HepG2 (cell line): ENCODE measurements around the gene MMP25. TPM values are rescaled to one million over a fixed set of nuclear protein-coding genes. Genes with fewer than 3 reads are reported as not detected.

Experiments used
- ARID2 ChIP-seq: sonication (generic); formaldehyde crosslinking; IDR thresholded peaks from 2 replicates; pipeline ENCODE4 v1.8.1; 2022; ENCODE audit warnings: mild to moderate bottlenecking, missing genetic modification reagents, borderline replicate concordance
- CBX5 ChIP-seq: sonication (generic); formaldehyde crosslinking; IDR thresholded peaks from 2 replicates; pipeline ENCODE4 v1.4.0; 2020; ENCODE audit warnings: missing genetic modification reagents, borderline replicate concordance
- DNMT3B ChIP-seq: conservative IDR thresholded peaks from 2 replicates; pipeline ENCODE4 v1.6.1; 2016; ENCODE audit warnings: missing biosample characterization, control low read depth
- ELF3 ChIP-seq: IDR thresholded peaks from 2 replicates; pipeline ENCODE4 v1.6.1; 2016; ENCODE audit warnings: missing genetic modification reagents, missing compliant biosample characterization
- FIP1L1 ChIP-seq: fragments of 200-400 bp; formaldehyde crosslinking; IDR thresholded peaks from 2 replicates; pipeline ENCODE4 v1.6.1; 2018; ENCODE audit warnings: low read depth, mild to moderate bottlenecking, low read length, moderate library complexity, borderline replicate concordance; ENCODE audit not compliant: insufficient read depth
- FOXK1 ChIP-seq: sonication (generic); formaldehyde crosslinking; IDR thresholded peaks from 2 replicates; pipeline ENCODE4 v1.4.0; 2020; ENCODE audit warnings: low read depth, missing genetic modification reagents, borderline replicate concordance
- GTF3A ChIP-seq: sonication (generic); formaldehyde crosslinking; conservative IDR thresholded peaks from 2 replicates; pipeline ENCODE4 v1.4.0; 2020; ENCODE audit warnings: mild to moderate bottlenecking, missing genetic modification reagents
- HOXA3 ChIP-seq: sonication (generic); formaldehyde crosslinking; IDR thresholded peaks from 2 replicates; pipeline ENCODE4 v1.5.0; 2020; ENCODE audit warnings: missing genetic modification reagents
- KLF12 ChIP-seq: sonication (generic); formaldehyde crosslinking; IDR thresholded peaks from 2 replicates; pipeline ENCODE4 v1.4.0; 2020; ENCODE audit warnings: missing genetic modification reagents, borderline replicate concordance
- MTF1 ChIP-seq: sonication (generic); formaldehyde crosslinking; IDR thresholded peaks from 2 replicates; pipeline ENCODE4 v1.5.0; 2020; ENCODE audit warnings: missing genetic modification reagents
- NCOA2 ChIP-seq: sonication (generic); formaldehyde crosslinking; IDR thresholded peaks from 2 replicates; pipeline ENCODE4 v1.8.0; 2022; ENCODE audit warnings: inconsistent platforms
- RXRB ChIP-seq: IDR thresholded peaks from 2 replicates; pipeline ENCODE4 v1.6.1; 2016; ENCODE audit warnings: borderline replicate concordance, missing genetic modification reagents, missing compliant biosample characterization
- SOX6 ChIP-seq, 2 experiments: fragments of 450-650 bp in 1 of 2; sonication (generic) in 1 of 2; formaldehyde crosslinking in 1 of 2; IDR thresholded peaks; 2 replicates each; pipeline versions ENCODE4 v1.4.0 to v1.6.1; 2017 to 2020; ENCODE audit warnings: antibody characterized with exemption in 1 of 2, mild to moderate bottlenecking in 1 of 2, missing genetic modification reagents in 1 of 2
- YEATS2 ChIP-seq: sonication (generic); formaldehyde crosslinking; IDR thresholded peaks from 2 replicates; pipeline ENCODE4 v1.4.0; 2020; ENCODE audit warnings: missing genetic modification reagents, borderline replicate concordance
- ZBTB7B ChIP-seq: sonication (generic); formaldehyde crosslinking; IDR thresholded peaks from 2 replicates; pipeline ENCODE4 v1.4.0; 2020; ENCODE audit warnings: missing genetic modification reagents
- ZEB1 ChIP-seq: IDR thresholded peaks from 2 replicates; pipeline ENCODE4 v1.6.1; 2012; ENCODE audit warnings: mild to moderate bottlenecking, low read depth, inconsistent platforms; ENCODE audit not compliant: insufficient replicate concordance
- ZFP36L2 ChIP-seq: sonication (generic); formaldehyde crosslinking; IDR thresholded peaks from 2 replicates; pipeline ENCODE4 v1.4.0; 2020; ENCODE audit warnings: missing genetic modification reagents
- ZFP37 ChIP-seq: sonication (generic); formaldehyde crosslinking; IDR thresholded peaks from 2 replicates; pipeline ENCODE4 v1.4.0; 2020; ENCODE audit warnings: missing genetic modification reagents, borderline replicate concordance
- ZHX1 ChIP-seq: sonication (generic); formaldehyde crosslinking; IDR thresholded peaks from 2 replicates; pipeline ENCODE4 v1.8.1; 2022; ENCODE audit warnings: low read depth, mild to moderate bottlenecking, missing genetic modification reagents
- ZNF232 ChIP-seq: sonication (generic); formaldehyde crosslinking; IDR thresholded peaks from 2 replicates; pipeline ENCODE4 v1.4.0; 2020; ENCODE audit warnings: missing genetic modification reagents, borderline replicate concordance
- ZNF253 ChIP-seq: sonication (generic); formaldehyde crosslinking; IDR thresholded peaks from 2 replicates; pipeline ENCODE4 v1.8.0; 2022; ENCODE audit warnings: mild to moderate bottlenecking, missing genetic modification reagents, borderline replicate concordance
- ZNF276 ChIP-seq: sonication (generic); formaldehyde crosslinking; IDR thresholded peaks from 2 replicates; pipeline ENCODE4 v1.4.0; 2020; ENCODE audit warnings: mild to moderate bottlenecking, low read depth, missing genetic modification reagents
- ZNF292 ChIP-seq: sonication (generic); formaldehyde crosslinking; IDR thresholded peaks from 2 replicates; pipeline ENCODE4 v1.8.1; 2022; ENCODE audit warnings: mild to moderate bottlenecking, low read depth, missing genetic modification reagents, borderline replicate concordance
- ZNF652 ChIP-seq: IDR thresholded peaks from 2 replicates; pipeline ENCODE4 v1.6.1; 2016; ENCODE audit warnings: low read depth, borderline replicate concordance
- ZNF749 ChIP-seq: sonication (generic); formaldehyde crosslinking; IDR thresholded peaks from 2 replicates; pipeline ENCODE4 v1.8.0; 2022; ENCODE audit warnings: mild to moderate bottlenecking, missing genetic modification reagents, moderate library complexity, borderline replicate concordance
- ZNF777 ChIP-seq: sonication (generic); formaldehyde crosslinking; IDR thresholded peaks from 2 replicates; pipeline ENCODE4 v1.4.0; 2020; ENCODE audit warnings: missing genetic modification reagents
- ZNF788 ChIP-seq: sonication (generic); formaldehyde crosslinking; IDR thresholded peaks from 2 replicates; pipeline ENCODE4 v1.5.0; 2020; ENCODE audit warnings: mild to moderate bottlenecking, missing genetic modification reagents, borderline replicate concordance
- ZSCAN30 ChIP-seq: sonication (generic); formaldehyde crosslinking; IDR thresholded peaks from 2 replicates; pipeline ENCODE4 v1.5.0; 2020; ENCODE audit warnings: mild to moderate bottlenecking, missing genetic modification reagents
- polyA plus RNA-seq, 8 experiments: library from polyadenylated mRNA; depleted of rRNA in 3 of 8; stranded (reverse) in 7 of 8; unstranded in 1 of 8; fragments of >200 nt; fragmentation: Illumina TruSeq in 4 of 8; extraction: Trizol in 4 of 8; gene quantifications; 2 replicates each; pipeline versions ENCODE4 v1.2.1 to v1.2.3, GENCODE V29; 2011 to 2016; ENCODE audit warnings: low read depth in 4 of 8, missing spikeins in 1 of 8, mixed read lengths in 1 of 8; ENCODE audit not compliant: insufficient read depth in 1 of 8
- total RNA-seq, 5 experiments: library from RNA; depleted of rRNA; stranded (reverse); fragments of >200 nt; fragmentation: Illumina TruSeq; extraction: Trizol; gene quantifications; 2 replicates each; pipeline ENCODE4 v1.2.3, GENCODE V29; 2016; ENCODE audit warnings: low read depth in 1 of 5

MMP25 gene
- total and polyA plus RNA-seq, 2 of the 13 experiments (the other 11 are each of a cell fraction or from before 2014, with no cell fraction given) = 0.04 to 0.08 TPM

GRCh38 chr16:3086596-3087242, 40.4 kb downstream of the MMP25 start (continued):
- TF ChIP-seq KLF12 = no peak
- no peak for TF ChIP-seq FIP1L1
- no peak for TF ChIP-seq ZNF652 (CRISPR knock-in tag)
- TF ChIP-seq ZFP36L2 (CRISPR knock-in tag) = no peak
- no peak for TF ChIP-seq FOXK1
- TF ChIP-seq RXRB (CRISPR knock-in tag) = no peak
- TF ChIP-seq ZNF276 (CRISPR knock-in tag) = no peak
- no peak for TF ChIP-seq SOX6 (IDR thresholded peaks at IDR 0.05)
- TF ChIP-seq SOX6 (CRISPR knock-in tag; IDR thresholded peaks at IDR 0.05) = no peak; the same call in 1 of the 2 replicates
- TF ChIP-seq DNMT3B = no peak
- no peak for TF ChIP-seq ZEB1
- TF ChIP-seq ZNF232 (CRISPR knock-in tag) = peak; percentile 40; the same call in 1 of the 2 replicates
- no peak for TF ChIP-seq ZNF253 (CRISPR knock-in tag)
- TF ChIP-seq ZSCAN30 (CRISPR knock-in tag) = no peak
- no peak for TF ChIP-seq ZNF749 (CRISPR knock-in tag)
- no peak; the same call in 1 of the 2 replicates for TF ChIP-seq CBX5 (CRISPR knock-in tag)
- TF ChIP-seq NCOA2 (CRISPR knock-in tag) = no peak
- TF ChIP-seq GTF3A (CRISPR knock-in tag) = no peak
- no peak for TF ChIP-seq ZFP37 (CRISPR knock-in tag)
- TF ChIP-seq MTF1 (CRISPR knock-in tag) = no peak
- no peak for TF ChIP-seq ZNF777
- TF ChIP-seq ARID2 = no peak; the same call in 1 of the 2 replicates
- TF ChIP-seq ZNF788 = no peak
- no peak; the same call in 1 of the 2 replicates for TF ChIP-seq ZBTB7B (CRISPR knock-in tag)
- TF ChIP-seq ELF3 (CRISPR knock-in tag) = peak; percentile 72; the same call in 1 of the 2 replicates
- TF ChIP-seq ZHX1 (CRISPR knock-in tag) = no peak
- no peak for TF ChIP-seq ZNF292 (CRISPR knock-in tag)
- peak; percentile 52; the same call in 1 of the 2 replicates for TF ChIP-seq HOXA3
- peak; percentile 24; the same call in 1 of the 2 replicates for TF ChIP-seq YEATS2 (CRISPR knock-in tag)
